GM18907 (cell line): ENCODE data around the gene OR10H5.
"Not testable (repeated sequence)": the region's sequence is repeated elsewhere in the genome, so short reads cannot be mapped to it uniquely, and the experiment has no call there.

Source experiments
- ATAC-seq: cut with Tn5 transposase; IDR thresholded peaks from one replicate; pipeline ENCODE4 v1.9.1; 2021; ENCODE audit warnings: mild to moderate bottlenecking, moderate library complexity; ENCODE audit not compliant: unreplicated experiment

The OR10H5 gene

GRCh38 chr19:15843203-15843893, 55.9 kb downstream of the OR10H5 start:
- no peak for ATAC-seq

- not testable (repeated sequence) for ATAC-seq
Measured at GRCh38 chr19:15843894-15844222, 56.4 kb downstream of the OR10H5 start.

- ATAC-seq = no peak
Measured at GRCh38 chr19:15846923-15847322, 59.5 kb downstream of the OR10H5 start.

- ATAC-seq = no peak
Measured at GRCh38 chr19:15850385-15850784, 62.9 kb downstream of the OR10H5 start.
